GM19035 (cell line): Measurements from ENCODE around the gene RAB28.

Source experiments
- ATAC-seq: cut with Tn5 transposase; IDR thresholded peaks from one replicate; pipeline ENCODE4 v1.9.1; 2021; ENCODE audit not compliant: unreplicated experiment

RAB28 gene

DNA sequence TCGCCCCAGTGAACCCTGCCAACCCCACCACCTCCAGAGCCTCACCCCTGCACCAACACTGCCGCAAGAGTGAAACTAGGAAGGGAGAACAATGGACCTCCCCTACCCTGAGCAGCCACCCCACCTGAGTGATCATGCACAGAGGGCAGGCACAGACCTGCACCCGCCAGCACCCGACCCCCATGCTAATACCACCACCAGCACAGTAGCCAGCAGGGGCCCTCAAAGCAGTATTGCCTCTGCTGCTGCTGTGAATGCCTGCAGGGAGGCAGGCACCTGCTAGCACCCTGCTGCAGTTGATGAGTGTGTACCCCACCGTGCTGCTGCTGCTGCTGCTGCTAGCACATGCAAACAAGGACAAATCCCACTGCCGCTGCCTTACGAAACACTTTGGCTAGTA lies 100.1 kb downstream of the RAB28 start:
- ATAC-seq = no peak

DNA sequence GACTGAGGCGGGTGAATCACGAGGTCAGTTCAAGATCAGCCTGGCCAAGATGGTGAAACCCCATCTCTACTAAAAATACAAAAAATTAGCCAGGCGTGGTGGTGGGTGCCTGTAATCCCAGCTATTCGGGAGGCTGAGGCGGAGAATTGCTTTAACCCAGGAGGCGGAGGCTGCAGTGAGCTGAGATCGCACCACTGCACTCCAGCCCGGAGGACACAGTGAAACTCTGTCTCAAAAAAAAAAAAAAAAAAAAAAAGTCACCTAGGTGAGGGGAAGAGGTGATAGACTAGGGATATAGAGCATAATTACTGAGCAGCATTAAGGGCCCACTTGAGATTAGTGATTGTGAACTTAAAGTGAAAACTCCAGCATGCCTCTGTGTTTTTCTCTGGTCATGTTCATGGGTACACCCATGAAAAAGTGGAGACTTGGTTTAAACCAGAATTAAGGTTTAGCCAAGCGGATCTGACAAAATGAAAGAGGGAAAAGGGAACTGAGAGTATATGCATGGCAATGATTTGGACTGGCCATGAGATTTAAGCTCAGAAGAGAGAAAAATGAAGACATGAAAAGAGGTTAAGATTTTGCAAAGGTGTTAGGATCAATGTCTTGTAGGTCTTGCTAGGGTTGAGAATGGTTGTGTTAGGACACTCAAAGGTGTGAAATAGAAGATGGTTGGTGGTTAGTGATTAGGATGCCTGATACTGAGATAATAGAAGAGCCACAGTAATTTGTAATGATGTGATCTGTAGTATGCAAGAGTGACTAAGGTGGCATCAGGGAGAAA lies 105.0 kb downstream of the RAB28 start:
- no peak for ATAC-seq

DNA sequence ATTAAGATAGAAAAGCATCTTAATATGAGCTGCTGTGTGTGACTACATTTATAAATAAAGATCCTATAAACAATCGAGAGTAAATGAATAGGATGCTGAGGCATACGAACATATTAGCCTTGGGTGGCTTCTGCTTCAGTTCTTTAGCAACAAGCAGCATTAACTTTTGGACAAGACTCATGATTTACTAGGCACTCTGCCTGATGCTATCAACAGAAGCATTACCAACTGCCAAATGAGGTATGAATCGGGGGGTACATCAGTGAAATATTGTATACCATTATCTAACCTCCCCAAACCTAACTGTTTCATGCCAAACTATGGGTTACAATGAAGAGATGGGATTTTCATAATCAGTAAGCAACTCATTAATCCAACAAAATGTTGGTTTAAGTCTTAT lies 113.1 kb downstream of the RAB28 start:
- ATAC-seq = no peak

- no peak for ATAC-seq
These were observed 115.9 kb downstream of the RAB28 start for GRCh38 chr4:13368217-13368616.

DNA sequence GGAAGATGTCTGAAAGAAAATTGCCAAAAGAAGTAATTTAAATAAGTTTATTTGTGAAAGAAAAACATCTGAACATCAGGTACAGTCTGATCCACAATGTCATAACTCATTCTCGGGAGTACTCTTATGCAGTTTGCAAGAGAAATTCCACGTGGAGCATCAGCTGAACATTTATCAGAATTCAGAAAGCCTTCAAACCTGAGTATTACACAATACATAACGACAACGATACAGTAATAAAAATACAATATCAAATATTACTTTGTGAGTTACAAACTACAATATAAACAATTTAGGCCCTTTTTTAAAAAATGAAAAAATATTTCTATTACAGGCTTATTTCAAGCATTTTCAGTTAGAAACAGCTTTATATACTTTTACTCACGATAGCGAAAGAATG lies 116.4 kb downstream of the RAB28 start:
- no peak for ATAC-seq

DNA sequence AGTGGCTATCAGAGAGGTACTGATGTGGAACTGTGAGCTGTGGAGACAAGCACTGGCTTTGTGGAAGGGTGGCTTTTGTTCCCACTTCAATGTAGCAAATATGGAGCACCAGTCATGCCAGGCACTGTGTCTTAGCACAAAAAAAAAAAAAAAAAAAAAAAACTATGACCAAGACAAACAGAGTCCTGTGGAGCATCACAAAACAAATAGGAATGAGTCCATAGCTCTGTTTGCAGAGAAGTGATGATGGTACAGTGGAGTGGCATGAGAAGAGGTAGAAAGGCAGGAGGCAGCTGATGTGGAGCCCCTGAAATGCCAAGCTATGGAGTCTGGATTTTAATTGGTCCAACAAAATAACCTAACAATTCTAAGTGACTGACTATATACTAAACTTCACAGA lies 116.9 kb downstream of the RAB28 start:
- no peak for ATAC-seq

- no peak for ATAC-seq
These were observed 118.9 kb downstream of the RAB28 start for GRCh38 chr4:13365195-13365594.

GRCh38 chr4:13364653-13365052 lies 119.5 kb downstream of the RAB28 start:
- ATAC-seq = no peak

DNA sequence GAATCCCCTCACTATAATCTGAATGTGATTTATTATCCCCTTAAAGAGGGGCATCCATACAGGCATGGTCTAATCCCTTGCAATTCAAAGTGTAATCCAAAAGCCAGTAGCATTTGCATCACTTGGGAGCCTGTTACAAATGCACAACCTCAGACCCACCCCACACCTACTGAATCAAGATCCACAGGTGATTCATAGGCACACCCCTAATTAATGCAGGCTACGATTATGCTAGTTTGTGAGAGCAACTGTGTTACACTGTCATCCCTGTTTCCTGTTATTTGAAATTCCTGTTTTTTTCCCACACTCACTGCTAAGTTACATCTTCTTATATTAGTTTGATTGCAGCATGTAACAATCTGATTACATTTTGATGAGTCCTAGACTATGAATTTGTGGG lies 120.0 kb downstream of the RAB28 start:
- ATAC-seq = no peak

DNA sequence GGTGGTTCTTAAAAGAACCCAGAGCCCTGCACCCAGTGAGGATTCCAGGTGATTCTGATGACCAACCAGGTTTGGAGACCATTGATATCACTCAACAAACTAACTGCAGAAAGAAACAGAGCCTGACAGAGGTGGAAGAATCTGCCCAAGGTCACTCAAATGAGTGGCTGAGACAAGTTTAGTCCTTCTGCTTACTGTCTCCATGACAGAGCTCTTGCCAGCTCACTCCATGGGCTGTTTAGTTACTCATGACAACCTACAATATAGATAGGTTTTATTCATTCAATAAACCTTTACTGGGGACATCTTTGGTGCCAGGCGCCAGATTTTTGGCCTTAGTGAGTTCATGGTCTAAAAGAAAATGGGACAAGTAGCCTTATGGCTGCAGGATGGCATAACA lies 124.3 kb downstream of the RAB28 start:
- no peak for ATAC-seq

DNA sequence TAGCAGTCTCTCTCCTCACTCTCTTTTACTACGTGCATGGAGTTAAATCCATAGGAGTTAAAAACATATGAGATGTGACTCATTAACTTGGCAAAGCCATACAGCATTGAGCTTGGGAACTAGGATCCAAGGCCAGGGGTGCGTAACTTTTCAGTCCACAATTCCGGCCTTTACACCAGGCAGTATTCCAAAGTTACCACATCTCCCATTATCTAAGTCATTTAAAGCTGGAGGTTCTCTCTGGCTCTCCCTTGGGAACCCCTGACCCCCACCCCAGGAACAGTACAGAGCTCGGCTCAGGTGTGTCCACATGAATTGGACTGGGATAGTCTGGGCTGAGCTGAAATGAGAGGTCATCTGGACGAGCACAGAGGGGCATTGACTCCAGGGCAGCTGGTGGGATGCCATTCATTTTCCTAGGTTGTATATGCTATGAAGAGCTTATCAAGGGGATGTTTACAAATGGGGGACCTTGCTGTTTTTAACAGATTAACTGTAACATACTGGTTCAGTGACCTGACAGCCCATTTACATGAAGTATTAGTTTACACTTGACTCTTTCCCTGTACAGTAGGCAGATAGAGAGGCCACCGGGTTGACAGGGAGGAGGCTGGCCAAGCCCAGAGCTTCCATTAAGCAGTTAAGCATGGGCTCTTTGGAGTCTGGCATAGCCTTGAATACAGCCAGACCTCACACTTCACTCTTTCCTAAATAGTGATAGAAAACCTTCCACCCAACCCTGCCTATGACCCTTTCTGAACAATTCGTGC lies 128.8 kb downstream of the RAB28 start:
- ATAC-seq = no peak

DNA sequence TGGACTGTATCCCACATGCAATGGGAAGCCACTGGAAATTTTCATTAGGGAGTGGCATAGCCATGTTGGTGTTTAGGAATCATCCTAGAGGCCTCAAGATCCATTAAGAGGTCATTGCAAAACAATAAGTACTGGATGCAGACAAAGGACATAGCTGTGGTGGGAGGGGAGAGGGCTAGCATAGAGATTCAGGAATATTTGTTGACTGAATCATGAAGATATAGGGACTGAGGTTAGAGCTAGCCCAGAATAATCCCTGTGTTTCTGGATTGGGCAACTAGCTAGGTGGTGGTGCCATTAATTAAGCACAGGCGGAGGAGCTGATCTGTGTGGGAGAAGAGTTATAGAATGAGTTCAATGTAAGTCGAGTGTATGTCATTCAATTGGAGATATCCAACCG lies 135.0 kb downstream of the RAB28 start:
- no peak for ATAC-seq

DNA sequence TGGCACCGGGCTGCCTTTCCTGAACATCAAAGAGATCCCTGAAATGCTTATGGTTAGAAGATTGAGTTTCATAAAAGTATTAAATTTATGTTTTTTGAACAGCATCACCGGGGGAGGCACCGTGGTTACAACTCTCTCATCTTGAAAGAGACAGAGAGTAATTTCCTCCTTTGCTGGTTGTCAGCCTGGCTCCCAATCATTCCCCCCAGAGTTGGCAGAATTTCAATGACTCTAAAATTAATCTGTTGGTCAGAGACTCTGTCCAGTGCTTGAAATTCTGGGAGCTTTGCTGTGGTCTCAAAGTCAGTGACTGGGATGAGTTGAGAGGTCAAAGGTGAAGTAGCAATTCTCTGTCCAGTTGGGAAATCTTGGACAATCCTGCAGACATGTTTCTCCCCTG lies 135.9 kb downstream of the RAB28 start:
- ATAC-seq = no peak

DNA sequence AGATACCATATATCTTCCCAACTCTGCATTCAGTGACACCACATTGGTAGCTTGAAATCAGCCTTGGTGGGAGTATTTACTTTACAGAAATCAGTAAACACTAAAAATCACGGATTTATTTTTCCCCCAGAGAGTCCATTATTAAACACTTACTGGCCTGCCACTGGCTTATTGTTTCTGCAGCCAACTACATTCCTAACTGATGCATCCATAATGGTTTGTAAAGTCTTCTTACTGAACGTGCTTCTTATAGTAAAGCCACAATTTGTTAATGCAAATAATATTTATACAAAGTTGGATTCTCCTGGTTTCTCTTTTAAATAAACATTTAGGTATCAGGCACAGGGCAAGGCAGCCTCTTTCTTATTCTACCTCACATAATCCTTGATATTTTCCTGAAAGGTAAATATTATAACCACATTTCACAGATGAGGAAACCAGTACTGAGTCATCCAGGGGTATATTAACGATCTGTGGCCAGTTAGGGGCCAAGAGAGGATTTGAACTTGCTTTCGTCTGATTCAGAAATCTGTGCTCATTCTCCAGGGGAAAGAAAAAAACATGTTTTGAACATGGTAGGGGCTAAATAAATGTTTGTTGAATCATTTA lies 136.5 kb downstream of the RAB28 start:
- no peak for ATAC-seq

DNA sequence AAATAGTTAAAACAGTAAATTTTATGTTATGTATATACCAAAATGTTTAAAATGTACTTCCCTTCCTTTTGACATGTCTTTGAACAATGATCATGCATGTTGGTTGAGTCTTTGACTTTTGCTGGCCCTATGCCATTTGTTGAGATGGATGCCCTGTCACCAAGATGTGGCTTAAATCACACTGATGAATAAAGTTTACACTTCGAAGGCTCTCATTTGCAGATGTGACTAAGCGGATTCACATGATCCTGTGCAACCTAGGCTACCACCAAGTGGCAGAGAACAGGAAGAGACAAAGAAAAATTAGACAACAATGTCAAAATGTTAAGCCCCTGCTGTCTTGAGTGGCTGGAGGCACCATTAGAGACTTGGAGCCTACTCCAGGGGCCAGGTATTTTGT lies 139.9 kb downstream of the RAB28 start:
- ATAC-seq = no peak

GRCh38 chr4:13340672-13341071 lies 143.5 kb downstream of the RAB28 start:
- ATAC-seq = no peak

GRCh38 chr4:13331827-13332226 lies 152.3 kb downstream of the RAB28 start:
- no peak for ATAC-seq

DNA sequence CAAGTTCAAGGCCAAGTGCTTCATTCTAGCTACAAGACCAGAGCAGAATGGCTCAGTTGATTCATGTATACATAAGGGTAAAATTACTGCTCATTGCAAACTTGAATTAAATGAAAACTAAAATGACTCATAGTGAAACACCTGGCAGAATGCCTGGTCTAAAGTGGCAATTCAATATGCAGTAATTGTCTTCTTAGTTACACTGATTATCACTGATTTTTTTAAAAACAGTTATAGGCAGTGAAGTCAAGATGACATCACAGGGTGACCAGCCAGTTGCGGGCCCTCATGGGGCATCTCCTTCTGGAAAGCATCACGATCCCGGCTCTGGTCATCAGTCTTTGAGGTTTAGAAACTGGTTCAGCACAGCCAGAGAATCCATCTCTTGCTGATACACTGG lies 154.2 kb downstream of the RAB28 start:
- no peak for ATAC-seq

DNA sequence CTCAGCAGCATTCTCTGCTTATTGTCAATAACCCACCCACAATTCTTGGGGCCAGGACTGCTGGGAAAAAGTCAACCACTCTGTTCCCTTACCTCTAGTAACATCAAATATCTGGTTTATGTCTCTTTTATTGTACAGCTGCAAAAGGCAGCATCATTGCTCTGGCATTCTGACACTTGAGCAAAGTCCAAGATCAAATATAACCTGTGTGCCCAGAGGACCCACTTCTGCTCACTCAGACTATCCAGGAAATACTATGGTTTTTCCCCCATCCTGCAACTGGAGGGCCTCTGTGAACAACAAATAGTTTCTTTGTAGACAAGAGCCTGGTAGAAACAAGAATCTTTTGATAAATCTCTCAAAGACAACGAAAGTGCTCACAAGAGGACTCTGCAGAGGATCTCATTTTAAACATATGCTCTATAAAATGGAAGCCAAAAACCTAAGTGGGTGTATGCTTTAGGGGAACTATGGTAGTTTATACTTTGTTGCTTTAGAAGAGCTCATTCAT lies 154.7 kb downstream of the RAB28 start:
- ATAC-seq = no peak

DNA sequence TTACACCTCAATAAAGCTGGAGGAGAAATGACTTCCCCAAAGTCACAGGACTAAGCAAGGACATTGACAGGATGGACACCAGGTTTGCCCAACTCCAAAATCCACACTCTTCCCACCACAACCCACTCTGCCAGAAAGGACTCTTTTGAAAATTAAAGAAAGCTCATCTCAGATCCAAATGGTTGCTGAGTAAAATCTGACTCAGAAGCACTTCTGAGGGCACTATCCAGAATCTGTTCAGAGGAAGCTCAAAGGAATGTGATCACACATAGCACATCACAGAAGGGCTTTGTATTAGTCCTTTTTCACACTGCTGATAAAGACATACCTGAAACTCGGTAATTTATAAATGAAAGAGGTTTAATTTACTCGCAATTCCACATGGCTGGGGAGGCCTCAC lies 155.5 kb downstream of the RAB28 start:
- no peak for ATAC-seq

DNA sequence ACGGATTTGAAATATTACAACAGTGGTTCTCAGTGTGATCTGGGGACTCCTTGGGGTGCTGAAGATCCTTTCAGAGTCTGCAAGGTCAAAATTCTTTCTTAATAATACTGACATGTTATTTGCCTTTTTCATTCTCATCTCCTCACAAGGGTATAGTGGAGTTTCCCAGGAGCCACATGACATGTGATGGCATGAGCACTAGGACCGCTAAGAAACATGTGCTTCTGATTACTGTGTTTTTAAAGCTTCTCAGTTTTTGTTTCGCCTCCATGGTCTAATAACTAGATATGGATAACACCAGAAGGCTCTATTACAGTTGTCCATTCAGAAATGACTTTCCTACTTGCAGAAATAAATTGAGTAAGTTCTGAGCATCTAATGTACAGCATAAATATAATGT lies 156.1 kb downstream of the RAB28 start:
- ATAC-seq = no peak

- ATAC-seq = no peak
These were observed 158.4 kb downstream of the RAB28 start for GRCh38 chr4:13325744-13326143.
